ENCODE data around the gene BET1L.
"Not testable (repeated sequence)": the region's sequence is repeated elsewhere in the genome, so short reads cannot be mapped to it uniquely, and the experiment has no call there.

BET1L gene, protein sequence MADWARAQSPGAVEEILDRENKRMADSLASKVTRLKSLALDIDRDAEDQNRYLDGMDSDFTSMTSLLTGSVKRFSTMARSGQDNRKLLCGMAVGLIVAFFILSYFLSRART

DNA sequence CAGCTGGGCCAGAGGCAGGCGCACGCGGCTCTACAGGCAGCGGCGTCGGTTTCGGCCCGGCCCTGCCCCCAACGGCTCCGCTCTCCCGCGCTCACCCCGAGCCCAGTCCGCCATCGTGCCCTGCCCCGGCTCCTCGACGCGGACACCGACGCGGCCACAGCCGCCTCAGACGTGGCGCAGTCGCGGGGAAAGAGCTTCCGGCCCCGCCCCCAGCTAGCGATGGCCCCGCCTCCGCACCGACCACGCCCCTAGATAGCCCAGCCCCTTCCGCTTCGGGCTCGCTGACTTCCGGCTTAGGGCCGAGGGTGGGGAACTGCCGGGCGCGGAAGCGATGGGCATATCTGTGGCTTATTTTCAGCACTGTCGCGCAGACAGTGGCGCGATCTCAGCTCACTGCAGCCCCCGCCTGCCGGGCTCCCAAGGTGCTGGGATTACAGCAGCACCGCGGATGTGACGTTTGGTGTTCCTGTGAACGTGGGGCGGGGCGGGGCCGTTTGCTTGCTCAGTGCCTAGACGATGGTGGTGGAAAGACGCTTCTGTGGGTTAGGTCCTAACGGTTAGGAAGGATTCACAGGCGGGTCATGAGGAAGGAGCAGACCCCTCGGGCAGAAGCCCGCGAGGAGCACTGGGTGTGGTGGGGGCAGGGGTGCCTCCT lies at the start of gene BET1L, which contains the start of gene RIC8A:
Gene BET1L (minus strand): TSS at position 192 of the 655 bp plus-strand sequence. CDS start 78 bp downstream, at position 114.
Gene RIC8A (plus strand): TSS at position 501 of the 655 bp plus-strand sequence. CDS start 1,147 bp downstream, outside the sequence.
- DNase-seq: peak; percentile 95

- no peak for DNase-seq
Measured at GRCh38 chr11:255816-256215, 48.6 kb upstream of the BET1L start.

- DNase-seq: no peak
Measured at GRCh38 chr11:255176-255575, 48.0 kb upstream of the BET1L start.

DNA sequence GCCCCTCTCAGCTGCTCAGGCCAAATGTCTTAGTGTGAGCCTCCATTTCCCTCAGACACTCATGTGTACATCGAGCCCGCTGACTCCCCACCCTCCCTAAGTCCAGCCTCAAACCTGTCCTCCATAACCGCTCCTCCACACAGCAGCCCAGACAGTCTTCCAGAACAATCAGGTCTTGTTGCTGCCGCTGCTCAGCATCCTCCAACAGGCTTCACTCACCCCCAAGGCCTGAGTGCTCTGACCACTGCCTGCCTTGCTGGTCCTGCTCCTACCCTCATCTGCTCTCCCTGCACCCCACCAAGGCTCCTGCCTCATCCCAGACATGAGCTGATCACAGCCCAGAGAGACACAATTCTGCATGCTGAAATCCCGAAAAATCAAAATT lies 46.7 kb upstream of the BET1L start:
- DNase-seq: no peak

- no peak for DNase-seq
Measured at GRCh38 chr11:253160-253885, 46.1 kb upstream of the BET1L start.

DNA sequence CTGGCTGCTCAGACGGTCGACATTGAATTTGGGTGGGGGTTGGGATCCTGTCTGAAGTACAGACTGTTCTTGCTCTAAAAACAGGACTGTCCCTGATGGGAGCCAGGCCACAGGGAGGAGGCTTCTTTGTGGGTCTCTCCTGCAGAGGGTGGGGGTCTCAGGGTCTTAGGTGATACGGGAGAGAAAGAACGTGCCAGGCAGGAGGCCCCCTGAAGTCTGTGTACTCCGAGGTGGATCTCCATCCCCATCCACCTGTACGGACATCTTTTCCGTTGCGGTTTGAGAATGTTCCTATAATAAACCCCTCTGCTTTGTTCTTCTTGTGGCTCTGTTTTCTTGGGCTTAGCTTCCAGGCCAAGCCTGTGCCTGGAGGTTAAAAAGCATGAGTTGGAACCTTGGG lies 45.5 kb upstream of the BET1L start:
- no peak for DNase-seq

DNA sequence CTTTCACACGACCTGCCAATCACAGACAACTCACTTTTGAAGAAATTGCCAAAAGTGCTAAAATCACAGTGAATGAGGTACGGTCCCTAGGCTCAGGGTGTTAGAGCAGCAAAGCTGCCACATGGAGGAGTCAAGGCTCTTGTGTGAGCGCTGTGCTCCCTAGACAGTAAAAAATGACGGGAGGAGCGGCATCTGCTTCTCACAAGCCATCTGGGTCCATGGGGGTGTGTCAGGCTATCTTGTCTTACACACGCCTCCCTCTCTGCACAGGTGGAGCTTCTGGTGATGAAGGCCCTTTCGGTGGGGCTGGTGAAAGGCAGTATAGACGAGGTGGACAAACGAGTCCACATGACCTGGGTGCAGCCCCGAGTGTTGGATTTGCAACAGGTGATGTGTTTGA lies 44.4 kb upstream of the BET1L start:
- DNase-seq: no peak

DNA sequence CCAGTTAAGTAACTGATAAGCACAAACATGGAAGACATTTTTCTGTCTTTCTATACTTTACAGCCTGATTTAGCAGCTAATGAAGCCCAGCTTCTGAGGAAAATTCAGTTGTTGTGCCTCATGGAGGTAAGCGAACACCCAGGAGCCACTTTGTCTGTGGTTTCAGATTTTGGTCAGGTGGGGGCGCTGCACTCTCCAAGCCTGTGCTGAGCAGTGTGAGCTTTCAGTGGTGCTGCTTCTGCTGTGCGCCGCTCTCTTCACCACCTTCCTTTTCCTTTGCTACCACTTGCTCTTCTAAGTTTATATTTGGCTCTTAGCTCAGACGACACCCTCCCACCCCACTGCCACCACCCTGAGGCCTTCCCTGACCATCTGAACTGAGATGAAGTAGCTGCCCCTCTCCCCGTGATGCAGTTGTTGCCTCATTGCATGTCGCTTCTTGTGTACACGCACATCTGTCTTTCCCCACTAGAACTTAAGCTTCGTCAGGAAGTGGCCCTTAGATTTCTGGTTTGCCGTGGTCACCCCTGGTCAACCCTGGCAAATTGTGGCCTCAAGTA lies 43.6 kb upstream of the BET1L start:
- DNase-seq: peak; percentile 83

- DNase-seq: no peak
Measured at GRCh38 chr11:250274-250673, 43.1 kb upstream of the BET1L start.

DNA sequence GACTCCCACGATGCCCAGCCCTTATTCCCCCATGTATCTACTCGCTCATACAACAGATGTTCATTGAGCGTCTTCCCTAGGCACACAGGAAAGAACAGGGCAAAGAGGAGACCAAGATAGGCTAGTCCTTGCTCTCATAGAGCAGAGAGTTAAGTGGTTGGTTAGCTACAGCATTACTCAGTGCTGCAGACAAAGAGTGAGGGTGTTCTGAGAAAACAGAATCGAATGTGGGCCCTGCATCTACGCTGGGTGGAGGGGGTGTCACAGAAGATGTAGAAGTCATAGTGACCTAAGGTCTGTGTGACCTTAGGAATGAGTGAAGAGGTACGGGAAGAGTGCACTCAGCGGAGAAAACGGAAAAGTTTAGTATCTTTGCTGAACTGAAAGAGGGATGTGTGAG lies 41.9 kb upstream of the BET1L start:
- no peak for DNase-seq

DNA sequence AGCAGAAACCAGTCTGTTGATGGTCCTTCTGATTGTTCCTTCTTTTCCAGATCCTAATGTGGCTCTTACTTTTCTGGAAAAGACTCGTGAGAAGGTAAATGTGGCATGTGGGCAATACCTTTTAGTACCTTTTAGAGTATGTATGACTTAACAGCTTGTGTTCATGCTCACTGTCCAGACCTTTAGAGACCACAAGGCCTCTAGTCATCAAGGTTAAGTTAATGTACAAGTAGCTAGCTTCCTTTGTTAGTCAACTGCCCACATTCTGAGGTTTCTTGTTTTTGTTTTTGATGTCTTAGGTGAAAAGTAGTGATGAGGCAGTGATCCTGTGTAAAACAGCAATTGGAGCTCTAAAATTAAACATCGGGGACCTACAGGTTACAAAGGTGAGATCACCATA lies 37.2 kb upstream of the BET1L start:
- no peak for DNase-seq

GRCh38 chr11:241634-242033 lies 34.4 kb upstream of the BET1L start:
- DNase-seq: no peak

GRCh38 chr11:240315-240714 lies 33.1 kb upstream of the BET1L start:
- no peak for DNase-seq

DNA sequence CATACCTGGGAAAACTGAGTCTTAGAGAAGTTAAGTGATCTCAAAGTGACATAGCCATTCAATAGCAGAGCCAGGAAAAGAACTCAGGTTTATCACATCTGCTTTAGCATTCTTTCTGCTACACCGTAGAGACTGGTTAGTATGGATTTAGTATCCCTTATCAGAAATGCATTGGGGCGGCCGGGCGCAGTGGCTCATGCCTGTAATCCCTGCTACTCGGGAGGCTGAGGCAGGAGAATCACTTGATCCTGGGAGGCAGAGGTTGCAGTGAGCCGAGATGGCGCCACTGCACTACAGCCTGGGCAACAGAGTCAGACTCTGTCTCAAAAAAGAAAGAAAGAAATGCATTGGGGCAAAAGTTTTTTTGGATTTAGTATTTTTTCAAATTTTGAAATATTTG lies 31.1 kb upstream of the BET1L start:
- DNase-seq: not testable (repeated sequence)

GRCh38 chr11:236774-237767 lies 29.9 kb upstream of the BET1L start, which contains the start of gene PSMD13:
PSMD13 (plus strand) TSS chr11:236976; CDS start chr11:237050, 74 bp downstream.
- peak; percentile 88 for DNase-seq

- peak; percentile 80 for DNase-seq
Measured at GRCh38 chr11:235997-236773, 29.0 kb upstream of the BET1L start, which contains the start of gene SIRT3. SIRT3 (minus strand) TSS chr11:236342; CDS start chr11:236328, 14 bp downstream.

GRCh38 chr11:235609-235996 lies 28.4 kb upstream of the BET1L start:
- peak; percentile 60 for DNase-seq

- no peak for DNase-seq
Measured at GRCh38 chr11:235180-235579, 28.0 kb upstream of the BET1L start.

- no peak for DNase-seq
Measured at GRCh38 chr11:232783-233565, 25.8 kb upstream of the BET1L start.

DNA sequence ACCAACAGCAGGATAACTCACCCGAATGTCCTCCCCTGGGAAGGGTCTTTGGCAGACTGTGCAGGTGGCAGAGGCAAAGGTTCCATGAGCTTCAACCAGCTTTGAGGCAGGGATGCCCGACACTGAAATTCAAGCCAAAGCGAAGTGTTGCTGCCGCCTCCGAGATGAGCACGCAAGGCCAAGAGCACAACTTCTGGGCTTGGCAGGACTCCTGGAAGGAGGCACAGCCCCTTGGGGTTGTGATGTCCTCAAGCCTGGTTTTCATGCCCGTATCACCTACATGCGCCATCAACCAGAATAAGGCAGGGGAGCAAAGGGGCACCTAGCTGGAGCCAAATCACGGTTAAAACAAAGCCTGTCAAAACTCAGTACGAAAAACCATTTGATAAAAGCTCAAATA lies 23.2 kb upstream of the BET1L start:
- no peak for DNase-seq

Data from activated gamma-delta T cell treated with Interleukin-2 at 50 U/mL for 16 hours (primary cell).